ENCODE measurements around the gene TM4SF18.

Gene TM4SF18

GRCh38 chr3:149374793-149375500 lies 41.5 kb upstream of the TM4SF18 start:
- CTCF ChIA-PET = no interaction called here
- H3K4me3 ChIP-seq (ENCODE audit: low read depth, low read length) = no peak overlapping the region
- no peaks in the 10 kb centered on the region for H3K9me3 ChIP-seq (ENCODE audit: control insufficient read depth, insufficient read depth, low read depth, low read length)
- no peaks in the 10 kb centered on the region for H3K36me3 ChIP-seq (ENCODE audit: control insufficient read depth in 2 of 2, insufficient read depth in 1 of 2, low read length in 2 of 2)
- H3K27ac ChIP-seq (ENCODE audit: extremely low read depth, low read depth, low read length) = no peak overlapping the region
- POLR2A ChIA-PET = no interaction called here
- no peaks in the 10 kb centered on the region for H3K4me1 ChIP-seq (ENCODE audit: control insufficient read depth, insufficient read depth, low read length)
- TF ChIP-seq ZNF214 (tag by site-specific recombination; IDR thresholded peaks at IDR 0.05; ENCODE audit: borderline replicate concordance) = no peak
- no peak for TF ChIP-seq SP7 (tag by site-specific recombination; IDR thresholded peaks at IDR 0.05)
- TF ChIP-seq PATZ1 (tag by site-specific recombination; IDR thresholded peaks at IDR 0.05) = no peak
- TF ChIP-seq ZNF16 (tag by site-specific recombination; IDR thresholded peaks at IDR 0.05; ENCODE audit: low read depth) = no peak
- TF ChIP-seq TRIM28 (IDR thresholded peaks at IDR 0.05; ENCODE audit: borderline replicate concordance, low read length) = no peak
- TF ChIP-seq BCL6B (tag by site-specific recombination; IDR thresholded peaks at IDR 0.05) = no peak
- TF ChIP-seq ZNF211 (tag by site-specific recombination; IDR thresholded peaks at IDR 0.05; ENCODE audit: low read depth) = no peak
- no peak for TF ChIP-seq ZNF645 (tag by site-specific recombination; IDR thresholded peaks at IDR 0.05)
- TF ChIP-seq ZNF2 (tag by site-specific recombination; IDR thresholded peaks at IDR 0.05) = no peak
- no peak for TF ChIP-seq ZNF777 (tag by site-specific recombination; IDR thresholded peaks at IDR 0.05; ENCODE audit: borderline replicate concordance)
- no peak for TF ChIP-seq ZNF114 (tag by site-specific recombination; IDR thresholded peaks at IDR 0.05)
- no peak for TF ChIP-seq KLF7 (tag by site-specific recombination; IDR thresholded peaks at IDR 0.05; ENCODE audit: borderline replicate concordance)
- no peak for TF ChIP-seq ZNF426 (tag by site-specific recombination; IDR thresholded peaks at IDR 0.05)
- no peak for TF ChIP-seq SP2 (tag by site-specific recombination; IDR thresholded peaks at IDR 0.05)
- TF ChIP-seq HIC1 (tag by site-specific recombination; IDR thresholded peaks at IDR 0.05) = no peak
- no peak for TF ChIP-seq ZNF48 (tag by site-specific recombination; IDR thresholded peaks at IDR 0.05)
- TF ChIP-seq ZNF248 (tag by site-specific recombination; IDR thresholded peaks at IDR 0.05) = no peak

- no peaks in the 10 kb centered on the region for H3K4me1 ChIP-seq (ENCODE audit: control insufficient read depth, insufficient read depth, low read length)
- no peak overlapping the region for H3K27ac ChIP-seq (ENCODE audit: extremely low read depth, low read depth, low read length)
- POLR2A ChIA-PET = no interaction called here
- H3K4me3 ChIP-seq (ENCODE audit: low read depth, low read length) = no peak overlapping the region
- H3K9me3 ChIP-seq (ENCODE audit: control insufficient read depth, insufficient read depth, low read depth, low read length) = no peaks in the 10 kb centered on the region
- TF ChIP-seq TRIM28 (IDR thresholded peaks at IDR 0.05; ENCODE audit: borderline replicate concordance, low read length) = no peak
- no peaks in the 10 kb centered on the region for H3K36me3 ChIP-seq (ENCODE audit: control insufficient read depth in 2 of 2, insufficient read depth in 1 of 2, low read length in 2 of 2)
- CTCF ChIA-PET = interaction anchor here (0.7 kb wide), 1 partner anchor 36 kb away, joined by 3 read pairs; no protein-coding TSS in a partner anchor
Observed at GRCh38 chr3:149374391-149374790, 41.0 kb upstream of the TM4SF18 start.

Measured in HEK293 (cell line).